Fibroblast of pulmonary artery (primary cell): Measurements from ENCODE around the gene ZNF749.
A peak's percentile ranks its signal among the peaks of the same experiment; 100 is the strongest.

Experiments
- DNase-seq: peaks from one replicate; pipeline ENCODE4 v3.0.0-alpha.2; 2010; ENCODE audit warnings: low read depth
- H3K4me3 ChIP-seq: replicated peaks from 2 replicates; pipeline ENCODE4 v1.5.1; 2011; ENCODE audit warnings: low read depth, mild to moderate bottlenecking, control low read depth, low read length, moderate library complexity
- CTCF ChIP-seq: IDR thresholded peaks from 2 replicates; pipeline ENCODE4 v1.5.1; 2011; ENCODE audit warnings: mild to moderate bottlenecking, control low read depth, low read length, inconsistent platforms; ENCODE audit errors: missing control alignments

Gene ZNF749

GRCh38 chr19:57466489-57466888, 31.4 kb downstream of the ZNF749 start:
- no peak for TF ChIP-seq CTCF
- H3K4me3 ChIP-seq, result no peak overlapping the region
- DNase-seq, result no peak

GRCh38 chr19:57473646-57474045, 38.5 kb downstream of the ZNF749 start:
- DNase-seq, result peak; percentile 24
- TF ChIP-seq CTCF, result no peak
- H3K4me3 ChIP-seq, result no peak overlapping the region

GRCh38 chr19:57477191-57478008, 42.3 kb downstream of the ZNF749 start, which contains the start of gene ZNF772:
TSS of gene ZNF772 (minus strand) at chr19:57477566. CDS start at chr19:57477309, 257 bp downstream.
- H3K4me3 ChIP-seq, result peak within 1 kb of the TSS; percentile 82
- DNase-seq, result peak; percentile 97
- peak; percentile 88 for TF ChIP-seq CTCF

GRCh38 chr19:57487477-57488298, 52.6 kb downstream of the ZNF749 start, which contains the start of gene ZNF419:
TSS of gene ZNF419 (plus strand) at chr19:57487750. CDS start at chr19:57487951, 201 bp downstream.
- peak; percentile 81 for DNase-seq
- peak within 1 kb of the TSS; percentile 76 for H3K4me3 ChIP-seq

GRCh38 chr19:57488299-57488644, 53.1 kb downstream of the ZNF749 start:
- peak overlapping the region; percentile 54 for H3K4me3 ChIP-seq
- DNase-seq, result peak; percentile 47
